HCT116 (cell line): ENCODE measurements around the gene NSMF. TPM values are rescaled to one million over a fixed set of nuclear protein-coding genes. Genes with fewer than 3 reads are reported as not detected.

Source experiments
- ATAC-seq: fragments of 200-7000 bp; cut with Tn5 transposase; 2 replicates; pipeline ENCODE4 v1.9.1; 2020; ENCODE audit warnings: mild to moderate bottlenecking, moderate library complexity
- BruUV-seq: library from RNA; stranded (reverse); fragments of 400-500 nt; replicated peaks from 2 replicates; lab custom pipeline; 2021; lab: Mats Ljungman, UMichigan
- CTCF ChIA-PET: fragments of 300-600 bp; sonication (Branson Sonifier 250); formaldehyde crosslinking; loops from one replicate; lab custom pipeline; 2021; ENCODE audit warnings: antibody characterized with exemption; lab: Charles Lee
- POLR2A ChIA-PET: fragments of 300-600, 350-600 bp; sonication (Branson Sonifier 250); formaldehyde crosslinking; loops from one replicate; lab custom pipeline; 2021; ENCODE audit warnings: antibody characterized with exemption; lab: Charles Lee
- RAD21 ChIA-PET, 2 experiments: fragments of 300-600 bp; sonication (Branson Sonifier 250); formaldehyde crosslinking; loops; one replicate each; lab custom pipeline; 2023; ENCODE audit warnings: low total read pairs in 2 of 2; ENCODE audit not compliant: uncharacterized antibody in 2 of 2, unreplicated experiment in 2 of 2, low non-redundant PET in 1 of 2; lab: Charles Lee
- DNase-seq: peaks from one replicate; pipeline ENCODE4 v3.0.0-alpha.2; 2010; ENCODE audit warnings: low read depth, low spot score
- H2AFZ ChIP-seq: fragments of 200-600 bp; shearing (Covaris generic), sonication (generic); 2 replicates; pipeline ENCODE4 v1.6.1; 2017; ENCODE audit warnings: low read depth, mixed run types, mixed read lengths, antibody characterized with exemption, low read length; ENCODE audit not compliant: poor library complexity, severe bottlenecking
- H3K27ac ChIP-seq: 2 replicates; pipeline ENCODE4 v1.5.1; 2012; ENCODE audit warnings: low read depth, low read length
- H3K27me3 ChIP-seq: fragments of 200-600 bp; sonication (generic); 2 replicates; pipeline ENCODE4 v1.6.1; 2016; ENCODE audit warnings: mixed run types, low read length, mixed read lengths; ENCODE audit not compliant: insufficient read depth
- H3K36me3 ChIP-seq, 2 experiments: fragments of 200-500 bp in 1 of 2; fragments of 200-600 bp in 1 of 2; sonication (Bioruptor generic) in 1 of 2; sonication (generic) in 1 of 2; 2 replicates each; pipeline versions ENCODE4 v1.5.1 to v1.6.1; 2014 to 2016; ENCODE audit warnings: low read length in 2 of 2, inconsistent platforms in 1 of 2, mixed read lengths in 1 of 2, mixed run types in 1 of 2; ENCODE audit not compliant: insufficient read depth in 2 of 2, control insufficient read depth in 1 of 2
- H3K4me1 ChIP-seq, 2 experiments: fragments of 200-600 bp in 1 of 2; sonication (generic) in 1 of 2; 2 replicates each; pipeline versions ENCODE4 v1.5.1 to v1.6.1; 2012 to 2017; ENCODE audit warnings: low read length in 2 of 2, inconsistent platforms in 1 of 2, mild to moderate bottlenecking in 1 of 2, mixed read lengths in 1 of 2, mixed run types in 1 of 2, moderate library complexity in 1 of 2; ENCODE audit not compliant: insufficient read depth in 2 of 2, control insufficient read depth in 1 of 2
- H3K4me2 ChIP-seq: fragments of 200-600 bp; sonication (generic); 2 replicates; pipeline ENCODE4 v1.6.1; 2017; ENCODE audit warnings: mixed run types, low read length, mixed read lengths
- H3K4me3 ChIP-seq, 2 experiments: fragments of 200-600 bp in 1 of 2; sonication (generic) in 1 of 2; replicated peaks in 1 of 2; 2 replicates each; pipeline ENCODE4 v1.5.1; 2011 to 2016; ENCODE audit warnings: low read length in 2 of 2, control low read depth in 1 of 2, low read depth in 1 of 2, mild to moderate bottlenecking in 1 of 2, mixed read lengths in 1 of 2, mixed run types in 1 of 2
- H3K79me2 ChIP-seq: fragments of 200-600 bp; sonication (generic); 2 replicates; pipeline ENCODE4 v1.6.1; 2017; ENCODE audit warnings: mild to moderate bottlenecking, mixed run types, low read length, moderate library complexity, mixed read lengths; ENCODE audit not compliant: insufficient read depth
- H3K9ac ChIP-seq: fragments of 200-600 bp; sonication (generic); 2 replicates; pipeline ENCODE4 v1.6.1; 2016; ENCODE audit warnings: low read length, mixed read lengths
- H3K9me2 ChIP-seq: fragments of 200-600 bp; sonication (generic), shearing (Covaris generic); 2 replicates; pipeline ENCODE4 v1.6.1; 2017; ENCODE audit warnings: mixed run types, mild to moderate bottlenecking, moderate library complexity; ENCODE audit not compliant: insufficient read depth
- H3K9me3 ChIP-seq, 2 experiments: fragments of 200-500 bp in 1 of 2; fragments of 200-600 bp in 1 of 2; sonication (Bioruptor generic) in 1 of 2; sonication (generic) in 1 of 2; 2 replicates each; pipeline ENCODE4 v1.6.1; 2014 to 2017; ENCODE audit warnings: low read length in 2 of 2, mixed read lengths in 2 of 2, inconsistent platforms in 1 of 2, low read depth in 1 of 2, mild to moderate bottlenecking in 1 of 2, mixed run types in 1 of 2, moderate library complexity in 1 of 2; ENCODE audit not compliant: control insufficient read depth in 1 of 2, insufficient read depth in 1 of 2
- H4K20me1 ChIP-seq: fragments of 200-600 bp; sonication (generic), shearing (Covaris generic); 2 replicates; pipeline ENCODE4 v1.6.1; 2017; ENCODE audit warnings: mixed run types, mild to moderate bottlenecking, moderate library complexity; ENCODE audit not compliant: insufficient read depth
- ATF3 ChIP-seq: IDR thresholded peaks from 2 replicates; pipeline ENCODE4 v1.6.1; 2012
- SP1 ChIP-seq: IDR thresholded peaks from 2 replicates; pipeline ENCODE4 v1.6.1; 2012; ENCODE audit warnings: low read depth
- ZFX ChIP-seq: fragments of 450-650 bp; IDR thresholded peaks from 2 replicates; pipeline ENCODE4 v1.6.1; 2017
- ZNF274 ChIP-seq: fragments of 200-500 bp; sonication (Bioruptor generic); IDR thresholded peaks from 2 replicates; pipeline ENCODE4 v1.6.1; 2014; ENCODE audit warnings: mild to moderate bottlenecking, low read depth, low read length, inconsistent platforms
- intact Hi-C: fragments of 100-400 bp; cut with micrococcal nuclease; formaldehyde crosslinking; loops from 2 replicates; pipeline ENCODE4 v1.10.0; 2022
- total RNA-seq: library from RNA; stranded (reverse); gene quantifications from one replicate; pipeline ENCODE4 v1.2.1, GENCODE V29; 2021; ENCODE audit not compliant: unreplicated experiment

The NSMF gene
- total RNA-seq, 1 experiment from 2014 or later, result 81.9 TPM

- no peaks in the 10 kb centered on the region for H3K27me3 ChIP-seq
- TF ChIP-seq ATF3, result no peak
- TF ChIP-seq ZNF274, result no peak
- TF ChIP-seq SP1, result no peak
- TF ChIP-seq ZFX, result peak; percentile 47; the same call in 1 of the 2 replicates
- TF ChIP-seq, all 23 proteins: peak for 1
- H3K36me3 ChIP-seq, result no peaks in the 10 kb centered on the region; a peak in 1 of 4 replicates
- no peaks in the 10 kb centered on the region for H3K9me2 ChIP-seq
- H3K27ac ChIP-seq, result peak overlapping the region; percentile 99
- ChIA-PET RAD21 (interaction anchor here in 1 of 2 experiments (1.3 kb wide), 1 partner anchor 137 kb away, joined by 5 read pairs; no protein-coding TSS in a partner anchor), CTCF (interaction anchor here (1.0 to 2.1 kb wide), 9 partner anchors 12 to 189 kb away, joined by 3 to 10 read pairs (median 7); partner anchors contain the start of gene NRARP), POLR2A (interaction anchor here (0.6 to 2.1 kb wide), 3 partner anchors 11 to 305 kb away, joined by 3 to 10 read pairs (median 3); no protein-coding TSS in a partner anchor)
- H3K9ac ChIP-seq, result peak overlapping the region; percentile 92
- no TSS peak for BruUV-seq
- DNase-seq (no peak), ATAC-seq (peak; percentile 52)
- H3K9me3 ChIP-seq, result no peaks in the 10 kb centered on the region
- no peak overlapping the region for H2AFZ ChIP-seq
- peak overlapping the region; percentile 100 for H3K4me2 ChIP-seq
- H3K4me3 ChIP-seq, result peak overlapping the region; percentile 74 to 79
- peaks cover 34% of the 10 kb centered on the region for H3K79me2 ChIP-seq
- H4K20me1 ChIP-seq, result no peaks in the 10 kb centered on the region
- intact Hi-C loops, result loop anchor here (5.0 kb wide), 1 partner anchor 131 kb away; no protein-coding TSS in a partner anchor
- peaks cover 21 to 34% of the 10 kb centered on the region in 2 experiments for H3K4me1 ChIP-seq
Observed at GRCh38 chr9:137423514-137424291, 35.4 kb downstream of the NSMF start.
